Hepatocyte (in vitro differentiated cells): ENCODE results near the gene EVL. TPM values are rescaled to one million over a fixed set of nuclear protein-coding genes. Genes with fewer than 3 reads are reported as not detected.

Experiments
- DNase-seq: peaks from one replicate; pipeline ENCODE4 v3.0.0-alpha.2; 2016; ENCODE audit warnings: low spot score
- H2AFZ ChIP-seq: fragments of 200-600 bp; sonication (generic); 2 replicates; pipeline ENCODE4 v1.6.0; 2016; ENCODE audit warnings: antibody characterized with exemption, mild to moderate bottlenecking
- H3K27ac ChIP-seq: fragments of 200-600 bp; sonication (generic); 2 replicates; pipeline ENCODE4 v1.5.1; 2016; ENCODE audit warnings: mild to moderate bottlenecking
- H3K27me3 ChIP-seq: fragments of 200-600 bp; sonication (generic); 2 replicates; pipeline ENCODE4 v1.6.1; 2016
- H3K36me3 ChIP-seq: fragments of 200-600 bp; sonication (generic); replicated peaks from 2 replicates; pipeline ENCODE4 v1.5.1; 2016; ENCODE audit warnings: low read depth; ENCODE audit not compliant: insufficient read depth
- H3K4me1 ChIP-seq: fragments of 200-600 bp; sonication (generic); 2 replicates; pipeline ENCODE4 v1.5.1; 2016; ENCODE audit warnings: mild to moderate bottlenecking, moderate library complexity; ENCODE audit not compliant: insufficient read depth
- H3K4me2 ChIP-seq: fragments of 200-600 bp; sonication (generic); 2 replicates; pipeline ENCODE4 v1.6.0; 2016
- H3K4me3 ChIP-seq: fragments of 200-600 bp; sonication (generic); 2 replicates; pipeline ENCODE4 v1.5.1; 2016; ENCODE audit warnings: mild to moderate bottlenecking
- H3K79me2 ChIP-seq: fragments of 200-600 bp; sonication (generic); 2 replicates; pipeline ENCODE4 v1.6.0; 2017; ENCODE audit warnings: mild to moderate bottlenecking
- H3K9me2 ChIP-seq: fragments of 200-600 bp; sonication (generic); replicated peaks from 2 replicates; pipeline ENCODE4 v1.6.0; 2017; ENCODE audit warnings: mild to moderate bottlenecking; ENCODE audit not compliant: insufficient read depth
- H3K9me3 ChIP-seq: fragments of 200-600 bp; sonication (generic); 2 replicates; pipeline ENCODE4 v1.5.1; 2016; ENCODE audit warnings: low read depth, mild to moderate bottlenecking
- H4K20me1 ChIP-seq: fragments of 200-600 bp; sonication (generic); 2 replicates; pipeline ENCODE4 v1.6.0; 2016; ENCODE audit warnings: mild to moderate bottlenecking; ENCODE audit not compliant: insufficient read depth, poor library complexity, severe bottlenecking
- CTCF ChIP-seq: fragments of 200-600 bp; sonication (generic); IDR thresholded peaks from 2 replicates; pipeline ENCODE4 v1.5.1; 2016; ENCODE audit warnings: antibody characterized with exemption, mild to moderate bottlenecking; ENCODE audit not compliant: poor library complexity
- EZH2 ChIP-seq: fragments of 200-600 bp; sonication (generic); IDR thresholded peaks from 2 replicates; pipeline ENCODE4 v1.6.1; 2016; ENCODE audit warnings: antibody characterized with exemption, mild to moderate bottlenecking, borderline replicate concordance
- EZH2phosphoT487 ChIP-seq: fragments of 200-600 bp; sonication (generic); IDR thresholded peaks from one replicate; pipeline ENCODE4 v1.6.1; 2018; ENCODE audit warnings: antibody characterized with exemption, mild to moderate bottlenecking, low read depth, moderate library complexity; ENCODE audit not compliant: unreplicated experiment, severe bottlenecking
- WGBS: methylation state at CpG from one replicate; pipeline ENCODE4 v1.1.6; 2016; ENCODE audit warnings: low lambda C conversion rate; ENCODE audit errors: missing lambda C conversion rate; 5-methylcytosine and 5-hydroxymethylcytosine counted together
- polyA plus RNA-seq: library from polyadenylated mRNA; unstranded; fragments of >200 nt; fragmentation: Nextera tagmentation; extraction: Ambion mirVana; gene quantifications from 2 replicates; pipeline ENCODE4 v1.2.1, GENCODE V29; 2016
- total RNA-seq: library from RNA; depleted of rRNA; stranded (reverse); fragments of >200 nt; gene quantifications from 2 replicates; pipeline ENCODE4 v1.2.3, GENCODE V29; 2014

EVL gene
- total RNA-seq (43.4 and 60.5 TPM in 2 replicates), polyA plus RNA-seq (77.2 and 103 TPM in 2 replicates)

GRCh38 chr14:100065111-100065871 lies at the start of gene EVL:
TSS of gene EVL (plus strand) at chr14:100065422. CDS start at chr14:100065501, 79 bp downstream.
- 86% methylated on average over 6 of the region's 6 CpGs for WGBS
- Histone ChIP-seq H3K9me3 (no peaks in the 10 kb centered on the region), H3K27me3 (no peaks in the 10 kb centered on the region), H4K20me1 (no peaks in the 10 kb centered on the region), H3K9me2 (no peaks in the 10 kb centered on the region), H3K27ac (peak within 1 kb of the TSS; percentile 20), H3K4me1 (peaks cover 11% of the 10 kb centered on the region), H3K4me2 (no peak within 1 kb of the TSS), H3K36me3 (no peaks in the 10 kb centered on the region), H3K79me2 (peaks cover 75% of the 10 kb centered on the region), H2AFZ (no peak within 1 kb of the TSS), H3K4me3 (no peak within 1 kb of the TSS)
- DNase-seq = no peak
- TF ChIP-seq EZH2phosphoT487 = no peak
- no peak for TF ChIP-seq EZH2
- no peak for TF ChIP-seq CTCF

GRCh38 chr14:100017553-100017952 lies 47.7 kb upstream of the EVL start:
- no peak overlapping the region for H3K4me2 ChIP-seq
- no peak overlapping the region for H3K4me3 ChIP-seq
- H2AFZ ChIP-seq = no peak overlapping the region
- 91% methylated on average over 5 of the region's 5 CpGs for WGBS
- no peaks in the 10 kb centered on the region for H3K36me3 ChIP-seq
- no peaks in the 10 kb centered on the region for H3K27me3 ChIP-seq
- peaks cover 6% of the 10 kb centered on the region for H4K20me1 ChIP-seq
- TF ChIP-seq EZH2 (no peak), EZH2phosphoT487 (no peak), CTCF (no peak)
- H3K4me1 ChIP-seq = peaks cover 43% of the 10 kb centered on the region
- H3K9me2 ChIP-seq = no peaks in the 10 kb centered on the region
- no peak for DNase-seq
- H3K9me3 ChIP-seq = no peaks in the 10 kb centered on the region
- no peak overlapping the region for H3K27ac ChIP-seq
- H3K79me2 ChIP-seq = peaks cover 76% of the 10 kb centered on the region

- no peaks in the 10 kb centered on the region for H3K27me3 ChIP-seq
- H4K20me1 ChIP-seq = peaks cover 6% of the 10 kb centered on the region
- peak overlapping the region; percentile 70 for H3K4me2 ChIP-seq
- no peak overlapping the region for H2AFZ ChIP-seq
- no peak overlapping the region for H3K4me3 ChIP-seq
- TF ChIP-seq EZH2 (no peak), CTCF (no peak), EZH2phosphoT487 (no peak)
- WGBS = 91% methylated on average over 7 of the region's 7 CpGs
- H3K4me1 ChIP-seq = peaks cover 38% of the 10 kb centered on the region
- no peaks in the 10 kb centered on the region for H3K36me3 ChIP-seq
- H3K9me3 ChIP-seq = no peaks in the 10 kb centered on the region
- no peaks in the 10 kb centered on the region for H3K9me2 ChIP-seq
- peak overlapping the region; percentile 82 for H3K27ac ChIP-seq
- no peak for DNase-seq
- peaks cover 80% of the 10 kb centered on the region for H3K79me2 ChIP-seq
Measured at GRCh38 chr14:100018054-100018453, 47.2 kb upstream of the EVL start.
